ENCODE data around the gene MPND.

MPND gene

GRCh38 chr19:4343370-4344307, at the start of gene MPND:
Gene MPND, plus strand, starts transcription at chr19:4343562. Its CDS starts 32 bp downstream, at chr19:4343594.
- H3K27me3 Mint-ChIP-seq = peaks cover 7% of the 10 kb centered on the region
- H3K9me3 Mint-ChIP-seq = no peaks in the 10 kb centered on the region
- intact Hi-C loops (cut with micrococcal nuclease) = loop anchor here (2.0 to 5.0 kb wide), 2 partner anchors 15 to 96 kb away; partner anchors contain the start of gene YJU2
- peaks cover 46% of the 10 kb centered on the region for H3K36me3 Mint-ChIP-seq (ENCODE audit: low read depth)
- H3K4me1 Mint-ChIP-seq (ENCODE audit: low read depth) = peaks cover 38% of the 10 kb centered on the region
- H3K4me3 Mint-ChIP-seq = peak within 1 kb of the TSS; percentile 96
- H3K27ac Mint-ChIP-seq = peak within 1 kb of the TSS; percentile 82

GRCh38 chr19:4294389-4294788, 49.0 kb upstream of the MPND start:
- H3K9me3 Mint-ChIP-seq = no peaks in the 10 kb centered on the region
- H3K27me3 Mint-ChIP-seq = no peaks in the 10 kb centered on the region
- intact Hi-C loops (cut with micrococcal nuclease) = no loop called here
- no peak overlapping the region for H3K27ac Mint-ChIP-seq
- H3K4me1 Mint-ChIP-seq (ENCODE audit: low read depth) = no peaks in the 10 kb centered on the region
- no peak overlapping the region for H3K4me3 Mint-ChIP-seq
- no peaks in the 10 kb centered on the region for H3K36me3 Mint-ChIP-seq (ENCODE audit: low read depth)

- Mint-ChIP-seq H3K36me3 (ENCODE audit: low read depth) (no peaks in the 10 kb centered on the region), H3K4me3 (no peak overlapping the region), H3K27ac (no peak overlapping the region), H3K4me1 (ENCODE audit: low read depth) (no peaks in the 10 kb centered on the region), H3K27me3 (peaks cover 3% of the 10 kb centered on the region), H3K9me3 (no peaks in the 10 kb centered on the region)
- intact Hi-C loops (cut with micrococcal nuclease) = no loop called here
Measured at GRCh38 chr19:4295972-4296771, 47.2 kb upstream of the MPND start.

GRCh38 chr19:4297901-4298809, 45.2 kb upstream of the MPND start:
- intact Hi-C loops (cut with micrococcal nuclease) = no loop called here

GRCh38 chr19:4298810-4299550, 44.4 kb upstream of the MPND start:
- Mint-ChIP-seq H3K4me3 (no peak overlapping the region), H3K36me3 (ENCODE audit: low read depth) (no peaks in the 10 kb centered on the region), H3K9me3 (no peaks in the 10 kb centered on the region), H3K4me1 (ENCODE audit: low read depth) (peaks cover 7% of the 10 kb centered on the region), H3K27me3 (peaks cover 15% of the 10 kb centered on the region), H3K27ac (no peak overlapping the region)
- intact Hi-C loops (cut with micrococcal nuclease) = no loop called here

More at GRCh38 chr19:4297901-4298809, 45.2 kb upstream of the MPND start:
- Mint-ChIP-seq H3K27ac (no peak overlapping the region), H3K9me3 (no peaks in the 10 kb centered on the region), H3K27me3 (peaks cover 11% of the 10 kb centered on the region), H3K4me3 (no peak overlapping the region), H3K4me1 (ENCODE audit: low read depth) (peaks cover 7% of the 10 kb centered on the region), H3K36me3 (ENCODE audit: low read depth) (no peaks in the 10 kb centered on the region)

GRCh38 chr19:4300589-4300988, 42.8 kb upstream of the MPND start:
- intact Hi-C loops (cut with micrococcal nuclease) = no loop called here
- no peak overlapping the region for H3K4me3 Mint-ChIP-seq
- no peak overlapping the region for H3K27ac Mint-ChIP-seq
- H3K4me1 Mint-ChIP-seq (ENCODE audit: low read depth) = peaks cover 7% of the 10 kb centered on the region
- no peaks in the 10 kb centered on the region for H3K9me3 Mint-ChIP-seq
- H3K36me3 Mint-ChIP-seq (ENCODE audit: low read depth) = no peaks in the 10 kb centered on the region
- peaks cover 26% of the 10 kb centered on the region for H3K27me3 Mint-ChIP-seq

GRCh38 chr19:4301590-4302242, 41.6 kb upstream of the MPND start:
- Mint-ChIP-seq H3K36me3 (ENCODE audit: low read depth) (no peaks in the 10 kb centered on the region), H3K27me3 (peaks cover 36% of the 10 kb centered on the region), H3K4me3 (no peak overlapping the region), H3K9me3 (no peaks in the 10 kb centered on the region), H3K27ac (no peak overlapping the region), H3K4me1 (ENCODE audit: low read depth) (peaks cover 7% of the 10 kb centered on the region)
- intact Hi-C loops (cut with micrococcal nuclease) = no loop called here

GRCh38 chr19:4302243-4302640, 41.1 kb upstream of the MPND start, which contains the start of gene TMIGD2:
Gene TMIGD2, minus strand, starts transcription at chr19:4302389. Its CDS starts 4 bp downstream, at chr19:4302385.
- no peak within 1 kb of the TSS for H3K4me3 Mint-ChIP-seq
- intact Hi-C loops (cut with micrococcal nuclease) = no loop called here
- peaks cover 7% of the 10 kb centered on the region for H3K4me1 Mint-ChIP-seq (ENCODE audit: low read depth)
- no peaks in the 10 kb centered on the region for H3K36me3 Mint-ChIP-seq (ENCODE audit: low read depth)
- no peak within 1 kb of the TSS for H3K27ac Mint-ChIP-seq
- no peaks in the 10 kb centered on the region for H3K9me3 Mint-ChIP-seq
- peaks cover 38% of the 10 kb centered on the region for H3K27me3 Mint-ChIP-seq

- intact Hi-C loops (cut with micrococcal nuclease) = no loop called here
- H3K4me3 Mint-ChIP-seq = no peak overlapping the region
- H3K36me3 Mint-ChIP-seq (ENCODE audit: low read depth) = no peaks in the 10 kb centered on the region
- H3K4me1 Mint-ChIP-seq (ENCODE audit: low read depth) = peaks cover 7% of the 10 kb centered on the region
- H3K27ac Mint-ChIP-seq = no peak overlapping the region
- no peaks in the 10 kb centered on the region for H3K9me3 Mint-ChIP-seq
- peaks cover 41% of the 10 kb centered on the region for H3K27me3 Mint-ChIP-seq
Measured at GRCh38 chr19:4303819-4304537, 39.4 kb upstream of the MPND start.

GRCh38 chr19:4304538-4305256, 38.7 kb upstream of the MPND start, which contains the start of gene FSD1:
Gene FSD1, plus strand, starts transcription at chr19:4304598. Its CDS starts 149 bp downstream, at chr19:4304747.
- Mint-ChIP-seq H3K4me3 (no peak within 1 kb of the TSS), H3K36me3 (ENCODE audit: low read depth) (no peaks in the 10 kb centered on the region), H3K9me3 (no peaks in the 10 kb centered on the region), H3K27ac (no peak within 1 kb of the TSS), H3K27me3 (peaks cover 41% of the 10 kb centered on the region), H3K4me1 (ENCODE audit: low read depth) (peaks cover 7% of the 10 kb centered on the region)
- intact Hi-C loops (cut with micrococcal nuclease) = no loop called here

GRCh38 chr19:4305257-4305612, 38.1 kb upstream of the MPND start:
- Mint-ChIP-seq H3K9me3 (no peaks in the 10 kb centered on the region), H3K36me3 (ENCODE audit: low read depth) (no peaks in the 10 kb centered on the region), H3K4me1 (ENCODE audit: low read depth) (peaks cover 7% of the 10 kb centered on the region), H3K27ac (no peak overlapping the region), H3K27me3 (peaks cover 41% of the 10 kb centered on the region), H3K4me3 (no peak overlapping the region)
- intact Hi-C loops (cut with micrococcal nuclease) = no loop called here
